Stimulated activated CD8-positive, alpha-beta memory T cell treated with anti-CD3 and anti-CD28 coated beads, Interleukin-15, amount 100 ng/mL, for 24 hours (primary cell): ENCODE results near the gene KCND1.

Experiments used
- DNase-seq: peaks from one replicate; pipeline ENCODE4 v3.0.0-alpha.2; 2020; ENCODE audit warnings: low read depth

KCND1 gene

DNA sequence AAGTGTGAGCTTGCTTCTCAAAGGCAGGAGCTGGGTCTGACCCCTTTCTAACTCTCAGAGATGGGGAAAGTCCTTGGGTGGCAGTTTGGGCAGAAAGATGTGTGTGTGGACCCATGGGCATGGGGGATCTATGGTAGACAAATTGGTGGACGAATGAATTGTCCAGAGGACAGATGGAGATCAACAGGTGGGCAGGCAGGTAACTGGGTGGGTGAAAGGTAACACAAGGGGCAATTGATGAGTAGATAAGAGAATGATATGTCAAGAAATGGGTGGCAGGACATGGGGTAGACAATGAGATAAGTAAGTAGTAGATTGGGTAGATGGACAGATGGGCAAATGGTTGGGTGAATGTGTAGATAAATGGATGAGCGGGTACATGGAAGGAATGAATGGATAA, 2.9 kb upstream of the KCND1 start:
- DNase-seq: no peak

DNA sequence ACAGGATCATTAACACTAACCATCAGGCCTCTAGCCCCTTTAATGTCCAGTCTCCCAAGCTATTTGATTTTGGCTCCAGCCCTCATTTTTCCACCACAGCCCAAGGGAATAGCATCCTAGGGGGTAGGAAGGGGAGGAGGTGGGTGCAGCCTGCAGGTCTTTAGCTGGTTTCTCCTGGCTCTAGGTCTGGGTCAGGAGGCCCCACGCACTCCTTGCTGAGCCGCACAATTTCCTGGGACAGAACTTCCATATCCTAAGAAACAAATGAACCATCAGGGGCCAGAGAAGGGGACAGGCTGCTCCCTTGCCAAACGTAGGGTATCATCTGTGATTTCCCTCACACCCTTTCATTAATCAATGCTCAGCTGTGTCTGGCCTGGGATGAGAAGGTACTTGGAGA, 2.4 kb upstream of the KCND1 start:
- no peak for DNase-seq

DNA sequence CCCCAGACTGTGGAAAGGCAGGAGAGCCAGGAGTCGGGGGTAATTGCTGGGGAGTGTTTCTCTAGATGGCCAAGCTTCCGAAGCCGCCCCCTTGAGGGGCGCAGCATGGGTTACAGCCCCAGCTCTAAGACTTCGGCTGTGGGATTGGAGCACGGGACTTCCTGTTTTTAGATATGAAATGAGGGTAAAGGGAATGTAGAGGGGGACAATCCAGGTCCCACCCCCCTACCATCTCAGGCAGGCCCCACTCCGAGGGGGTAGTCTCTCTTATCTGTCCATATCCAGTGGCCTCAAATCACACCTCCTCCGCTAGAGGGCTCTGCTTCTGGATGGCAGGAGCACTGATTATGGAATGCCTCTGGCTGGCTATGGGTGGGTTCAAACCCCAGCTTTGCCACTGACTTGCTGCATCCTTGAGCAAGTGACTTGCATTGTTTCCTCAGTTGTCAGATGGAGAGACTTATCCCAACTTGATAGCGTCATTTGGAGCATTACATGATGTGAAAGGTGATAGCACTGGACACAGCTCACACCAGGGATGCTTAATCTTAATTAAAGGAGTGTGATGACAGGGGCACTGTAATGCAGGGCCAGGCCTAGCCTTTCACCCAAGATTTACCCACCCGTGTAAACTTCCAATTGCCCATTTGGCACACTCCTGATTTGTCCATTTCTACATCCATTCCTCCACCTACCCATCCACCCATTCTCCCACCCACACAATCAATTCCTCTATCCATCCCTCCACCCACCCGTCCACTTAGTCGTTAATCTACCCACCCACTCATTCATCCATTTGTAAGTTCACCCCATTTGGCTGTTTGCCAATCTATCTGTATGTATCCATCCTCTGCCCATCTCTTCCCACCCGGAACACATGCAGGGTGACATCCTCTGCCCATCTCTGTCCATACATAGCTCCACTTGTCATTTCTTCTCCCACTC, 848 bp upstream of the KCND1 start:
- no peak for DNase-seq

DNA sequence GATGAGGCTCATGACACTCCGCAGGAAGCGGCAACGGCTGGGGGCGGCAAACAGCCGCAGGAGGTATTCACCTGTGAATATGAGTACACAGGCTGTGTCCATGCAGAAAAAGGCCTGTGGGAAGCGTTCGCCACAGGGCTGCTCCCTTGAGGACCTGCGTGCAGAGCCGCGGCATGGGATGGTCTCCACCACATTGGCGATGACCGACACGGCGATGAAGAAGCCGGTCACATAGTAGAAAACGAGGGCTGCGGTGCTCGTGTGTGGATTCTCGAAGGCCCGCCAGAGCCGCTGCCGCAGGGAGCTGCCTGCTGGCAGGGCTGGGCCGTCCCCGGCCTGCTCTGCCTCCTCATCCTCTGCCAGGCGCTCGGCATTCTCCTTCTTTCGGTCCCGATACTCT, 2.2 kb downstream of the KCND1 start:
- DNase-seq: no peak

DNA sequence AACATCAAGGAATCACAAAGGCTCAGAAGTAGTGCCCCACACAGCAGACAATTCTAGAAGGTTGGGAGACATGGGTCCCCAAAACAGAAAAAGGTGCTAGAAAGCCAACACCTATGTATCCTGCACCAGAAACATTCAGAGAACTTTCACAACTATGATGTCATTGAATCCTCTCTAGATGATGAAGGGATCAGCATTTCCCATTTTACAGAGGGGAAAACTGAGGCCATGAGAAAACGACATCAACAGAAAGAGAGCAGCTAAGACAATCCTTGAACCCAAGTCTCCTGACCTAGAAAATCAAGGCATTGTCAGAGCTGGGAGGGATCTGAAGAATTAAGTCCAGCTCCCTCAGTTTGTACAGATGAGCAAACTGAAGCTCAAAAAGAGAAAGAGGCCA, 3.3 kb downstream of the KCND1 start:
- DNase-seq: no peak

DNA sequence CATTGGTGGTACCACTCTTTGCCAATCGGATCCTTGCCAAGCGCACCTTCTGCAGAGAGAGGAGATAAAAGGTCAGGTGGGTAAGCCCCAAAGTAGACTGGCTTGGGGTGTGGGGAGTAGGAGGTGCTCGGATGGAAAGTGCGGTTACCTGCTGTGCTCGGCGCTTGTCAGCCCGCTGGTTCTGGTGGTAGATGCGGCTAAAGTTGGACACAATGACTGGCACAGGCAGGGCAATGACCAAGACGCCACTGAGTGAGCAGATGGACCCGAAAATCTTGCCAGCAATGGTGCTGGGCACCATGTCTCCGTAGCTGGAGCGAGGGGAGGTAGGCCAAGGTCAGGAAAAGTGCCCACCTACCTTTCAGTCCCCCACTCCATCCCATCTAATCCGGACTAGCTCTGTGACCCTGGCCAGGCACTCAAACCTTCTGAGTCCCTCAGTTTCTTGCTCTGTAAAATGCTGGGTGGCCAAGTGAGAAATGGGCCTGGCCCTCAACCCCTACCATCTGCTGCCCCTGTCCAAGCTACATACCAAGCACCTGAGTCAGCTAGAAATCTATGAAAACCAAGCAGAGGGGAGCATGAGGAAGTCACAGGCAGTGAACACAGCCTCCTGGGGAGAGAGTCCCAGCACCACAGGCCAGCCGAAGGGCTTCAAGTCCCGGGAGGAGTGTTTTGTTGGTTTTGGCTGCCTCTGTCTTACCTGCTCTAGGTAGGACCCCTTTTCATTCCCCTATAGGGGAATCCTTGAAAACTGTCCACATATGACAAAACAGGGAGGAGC, 4.7 kb downstream of the KCND1 start:
- no peak for DNase-seq

DNA sequence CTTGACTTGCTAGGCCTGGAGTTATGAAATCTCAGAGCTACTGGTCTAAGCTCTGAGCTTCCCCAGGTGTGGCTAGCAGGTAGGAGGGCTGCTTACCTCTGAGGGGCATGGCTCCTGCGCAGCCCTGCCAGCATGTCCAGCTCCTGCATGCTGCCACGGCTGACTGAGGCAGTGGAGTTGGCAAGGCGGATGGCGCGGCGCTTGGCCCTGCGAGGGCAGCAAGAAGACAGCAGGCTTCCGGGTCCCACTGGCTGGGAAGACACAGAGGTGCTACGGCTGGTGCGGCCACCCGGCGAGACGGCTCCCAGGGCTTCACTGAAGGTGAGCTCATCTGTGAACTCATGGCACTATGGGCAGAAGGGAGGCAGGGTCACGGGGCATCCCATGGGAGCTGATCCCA, 5.7 kb downstream of the KCND1 start:
- no peak for DNase-seq

DNA sequence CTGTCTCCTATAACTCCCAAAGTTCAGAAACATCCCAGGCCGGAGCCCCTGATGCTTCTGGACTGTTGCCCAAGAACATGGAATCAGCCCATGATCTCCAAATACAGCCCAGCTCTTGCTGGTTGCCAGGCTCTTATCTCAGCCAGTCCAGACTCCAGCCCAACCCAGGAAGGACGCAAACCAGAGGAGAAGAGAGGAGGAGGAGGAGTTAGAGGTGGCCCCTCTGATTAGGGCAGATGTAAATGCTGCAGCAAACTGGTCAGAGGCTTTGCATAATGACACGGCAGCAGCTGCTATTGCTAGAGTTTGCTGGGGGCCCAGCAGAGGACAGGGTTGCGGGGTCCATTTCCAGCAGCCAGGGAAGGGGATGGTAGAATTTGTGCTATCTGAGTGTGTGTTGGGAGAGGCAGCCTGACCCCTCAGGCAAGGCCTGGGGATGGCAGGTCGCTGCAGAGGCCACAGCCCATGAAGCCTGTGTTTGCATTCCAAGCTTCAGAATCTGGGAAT, 10.0 kb downstream of the KCND1 start:
- no peak for DNase-seq

DNA sequence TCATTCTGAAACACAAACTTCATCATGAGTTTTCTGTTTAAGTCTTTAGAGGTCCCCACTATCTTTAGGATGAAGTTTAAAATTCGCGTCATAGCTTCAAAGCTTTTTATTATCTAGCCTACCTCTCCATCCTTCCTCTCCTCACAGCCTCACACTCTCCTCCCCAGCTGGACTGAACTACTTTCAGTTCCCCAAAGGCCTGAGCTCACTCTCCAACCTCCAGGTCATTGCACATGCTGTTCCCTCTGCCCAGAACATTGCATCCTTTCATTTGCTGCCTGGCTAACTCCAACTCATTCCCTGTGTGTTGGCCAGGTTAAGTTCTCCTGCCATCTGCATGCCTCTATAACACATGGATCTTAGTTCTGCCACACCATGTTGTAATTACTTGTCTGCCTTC, 11.4 kb downstream of the KCND1 start:
- DNase-seq: no peak

DNA sequence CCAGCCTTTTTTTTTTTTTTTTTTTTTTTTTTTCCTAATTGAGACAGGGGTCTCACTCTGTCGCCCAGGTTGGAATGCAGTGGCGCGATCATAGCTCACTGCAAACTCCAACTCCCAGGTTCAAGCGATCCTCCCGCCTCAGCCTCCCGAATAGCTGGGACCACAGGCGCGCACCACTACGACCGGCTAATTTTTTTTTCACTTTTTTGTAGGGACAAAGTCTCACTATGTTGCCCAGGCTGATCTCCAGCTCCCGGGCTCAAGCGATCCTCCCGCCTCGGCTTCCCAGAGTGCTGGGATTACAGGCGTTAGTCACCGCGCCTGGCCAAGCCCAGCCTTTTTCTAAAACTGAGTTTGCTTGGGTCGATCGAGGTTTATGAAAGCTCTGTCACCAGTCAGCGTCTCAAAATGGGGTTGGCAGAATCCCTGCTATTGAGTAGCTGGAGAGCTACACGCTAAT, 13.0 kb downstream of the KCND1 start:
- no peak for DNase-seq

DNA sequence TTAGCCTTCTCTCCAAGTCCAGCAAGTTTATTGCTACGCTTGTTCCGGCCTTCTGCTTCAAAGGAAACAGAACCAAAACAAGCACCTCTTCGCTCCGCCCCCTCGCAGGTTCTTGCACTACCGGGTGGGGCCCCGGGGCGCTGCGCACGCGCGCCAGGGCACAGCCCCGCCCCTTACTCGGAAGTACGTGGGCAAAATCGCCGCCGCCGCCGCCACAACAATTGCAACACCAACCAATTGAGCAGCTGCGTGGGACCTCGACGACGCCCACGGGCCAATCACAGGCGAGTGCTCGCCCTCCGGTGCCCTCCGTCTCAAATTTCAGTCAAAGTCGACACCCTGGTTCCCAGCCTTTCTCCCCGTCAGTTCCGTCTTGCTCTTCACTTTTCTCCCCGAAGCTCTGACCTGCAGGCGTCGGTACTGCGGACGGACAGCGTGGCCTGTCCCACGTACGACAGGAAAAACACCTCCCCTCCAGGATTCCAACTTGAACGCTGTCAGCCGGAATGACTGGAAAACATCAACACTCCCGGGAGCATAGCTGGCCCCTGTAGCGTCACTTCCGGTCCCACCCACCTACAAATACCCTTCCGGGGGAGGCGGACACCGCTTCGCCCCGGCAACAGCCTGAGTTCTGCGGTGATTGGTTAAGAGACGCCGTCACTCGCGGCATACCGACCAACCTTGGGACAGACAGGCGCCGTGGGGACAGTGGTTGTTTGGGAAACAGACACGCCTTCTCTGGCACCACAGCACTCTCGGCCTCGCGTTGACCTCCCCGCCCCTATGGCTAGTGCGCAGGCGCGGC, 13.6 kb downstream of the KCND1 start:
- DNase-seq: peak; percentile 60

DNA sequence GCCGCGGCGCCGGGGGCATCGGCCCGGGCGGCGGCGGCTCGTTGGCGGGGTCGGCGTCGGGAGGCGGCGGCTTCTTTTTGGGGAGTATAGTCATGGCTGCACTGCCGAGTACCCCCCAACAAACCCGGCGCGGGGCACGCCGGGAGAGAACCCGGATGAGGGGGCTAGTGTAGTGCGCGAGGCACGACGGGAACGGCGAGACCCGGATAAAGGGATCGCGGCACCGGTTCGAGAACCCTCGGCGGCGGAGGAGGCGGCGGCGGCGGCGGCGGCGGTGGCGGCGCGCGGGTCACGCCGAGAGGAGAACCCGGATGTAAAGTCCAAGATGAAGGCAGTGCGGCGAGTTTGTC, 14.2 kb downstream of the KCND1 start, which contains the start of gene OTUD5:
Gene OTUD5, minus strand, starts transcription at position 131 of the 350 bp plus-strand sequence. Its CDS starts 37 bp downstream, at position 94.
- DNase-seq: peak; percentile 44

DNA sequence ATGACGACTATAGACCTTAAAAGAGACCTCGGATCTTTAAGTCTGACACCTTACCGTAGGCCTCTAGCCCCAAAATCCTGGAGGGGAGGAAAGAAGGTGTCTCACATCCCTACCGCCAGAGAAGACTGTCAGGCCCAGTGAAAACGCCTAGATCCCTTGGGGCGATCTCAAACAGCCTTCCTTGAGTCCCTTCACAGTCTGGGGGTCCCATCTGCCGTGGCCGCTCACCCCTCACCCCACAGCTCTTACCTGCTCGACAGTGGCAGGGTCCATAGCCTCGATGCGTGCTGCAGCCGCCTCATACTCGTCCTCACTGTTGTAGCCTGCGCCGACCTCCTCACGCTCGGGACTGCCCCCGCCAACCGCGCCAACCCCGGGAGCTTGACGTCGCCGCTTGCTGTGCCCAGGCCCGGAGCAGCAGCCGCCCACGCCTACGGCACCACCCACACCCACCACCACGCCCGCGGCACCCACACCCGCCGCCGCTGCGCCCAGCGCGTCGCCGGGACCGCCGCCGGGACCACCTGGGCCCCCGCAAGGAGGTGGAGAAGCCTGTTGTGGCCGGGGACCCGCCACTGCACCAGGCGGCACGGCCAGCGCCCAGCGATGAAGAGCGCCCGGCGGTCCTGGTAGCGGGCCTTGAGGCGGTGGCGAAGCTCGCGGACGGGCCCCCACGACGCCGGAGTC, 14.8 kb downstream of the KCND1 start:
- no peak for DNase-seq

DNA sequence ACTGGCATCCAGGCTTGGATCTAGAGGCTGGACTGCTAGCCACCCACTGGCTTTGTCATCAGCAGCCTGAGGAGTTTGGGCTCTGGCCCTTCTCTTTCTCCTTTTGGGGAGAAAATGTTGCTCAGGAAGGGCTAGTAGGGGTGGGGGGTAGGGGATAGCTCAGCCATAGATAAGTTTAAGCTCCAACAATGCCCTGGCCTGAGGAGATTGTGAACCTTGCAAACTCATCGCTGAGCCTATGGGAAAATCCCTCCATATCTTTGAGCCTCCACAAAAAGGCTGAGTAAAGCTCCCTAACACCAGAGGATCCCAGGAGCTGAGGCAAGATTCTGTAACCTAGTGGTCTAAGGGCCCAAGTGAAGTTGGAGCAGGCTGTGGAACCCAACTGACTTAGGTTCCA, 23.1 kb downstream of the KCND1 start:
- DNase-seq: no peak

DNA sequence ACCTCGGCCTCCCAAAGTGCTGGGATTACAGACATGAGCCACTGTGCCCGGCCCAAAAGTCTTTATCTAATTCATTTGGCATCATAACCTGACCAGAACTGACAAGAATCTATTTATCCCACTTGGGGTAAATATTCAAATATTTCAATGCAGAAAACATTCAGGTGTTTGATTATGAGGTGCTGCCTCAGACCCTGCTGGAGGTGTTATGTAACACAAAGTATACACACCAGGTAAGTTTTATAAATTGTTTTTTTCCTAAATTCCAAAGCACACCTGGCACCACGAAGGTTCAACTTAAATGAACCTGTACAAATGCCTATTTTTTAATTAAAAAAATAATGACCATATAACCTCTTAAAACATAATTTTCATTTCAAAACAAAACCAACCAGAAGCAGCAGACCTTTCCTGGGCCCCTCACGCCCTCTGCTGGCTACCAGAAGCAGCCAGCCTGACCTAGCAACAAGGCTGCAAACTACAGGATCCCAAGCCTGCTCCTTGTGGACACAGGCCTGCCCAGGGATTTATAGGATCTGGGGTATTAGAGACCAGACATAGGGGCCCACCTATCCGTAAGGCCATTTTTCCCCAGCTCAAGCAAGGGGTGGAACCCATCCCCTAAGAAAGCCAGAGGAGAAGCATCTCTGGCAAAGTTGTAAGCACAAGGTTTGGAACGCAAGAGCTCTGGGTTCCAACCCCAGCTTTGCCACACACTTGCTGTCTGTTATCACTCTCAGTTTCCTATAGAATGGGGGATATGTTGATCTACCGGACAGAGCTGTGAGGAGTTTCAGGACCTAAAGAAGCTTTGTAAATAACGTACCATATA, 25.9 kb downstream of the KCND1 start:
- no peak for DNase-seq

DNA sequence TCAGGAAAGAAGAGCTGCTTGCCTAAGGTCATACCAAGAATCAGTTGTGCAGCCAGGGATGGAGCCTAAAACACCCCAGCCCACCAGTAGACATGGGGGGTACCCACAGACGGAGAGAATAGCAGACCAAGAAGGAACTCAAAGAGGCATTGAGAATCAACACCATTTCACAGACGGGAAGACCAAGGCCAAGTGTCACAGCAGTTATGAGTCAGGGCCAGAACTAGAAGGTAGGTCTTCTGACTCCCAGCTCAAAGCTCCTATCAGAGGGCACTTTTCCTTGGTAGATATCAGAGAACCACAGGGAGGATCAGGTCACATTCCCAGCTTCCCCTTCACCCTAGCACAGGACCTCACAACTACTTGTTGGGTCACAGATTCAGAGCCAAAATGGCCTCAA, 28.7 kb downstream of the KCND1 start:
- DNase-seq: no peak

DNA sequence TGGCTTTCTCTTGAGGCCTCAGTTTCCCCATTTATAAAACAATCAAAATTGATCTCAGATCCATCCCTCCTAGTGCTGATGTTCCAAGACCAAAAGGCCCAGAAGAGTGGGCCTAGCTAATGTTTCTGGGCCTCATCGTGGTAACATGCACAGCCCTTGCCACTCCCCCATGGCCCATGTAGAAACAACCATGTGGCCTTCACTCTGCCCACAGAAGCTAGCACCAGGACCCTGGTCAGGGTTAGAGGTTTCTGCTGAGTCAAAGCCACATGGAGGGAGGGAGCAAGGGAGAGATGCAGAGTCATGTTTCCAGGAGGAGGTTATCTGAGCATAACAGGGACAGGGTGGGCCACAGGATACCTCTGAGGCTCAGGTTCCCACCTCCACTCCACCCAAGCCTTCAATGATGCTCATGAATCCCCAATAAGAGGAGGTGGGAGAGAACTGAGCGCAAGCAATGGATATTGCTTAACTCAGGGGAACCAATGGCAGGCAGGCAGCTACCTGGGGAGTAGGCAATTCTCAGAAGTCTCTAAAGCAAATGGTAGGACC, 31.2 kb downstream of the KCND1 start:
- no peak for DNase-seq

DNA sequence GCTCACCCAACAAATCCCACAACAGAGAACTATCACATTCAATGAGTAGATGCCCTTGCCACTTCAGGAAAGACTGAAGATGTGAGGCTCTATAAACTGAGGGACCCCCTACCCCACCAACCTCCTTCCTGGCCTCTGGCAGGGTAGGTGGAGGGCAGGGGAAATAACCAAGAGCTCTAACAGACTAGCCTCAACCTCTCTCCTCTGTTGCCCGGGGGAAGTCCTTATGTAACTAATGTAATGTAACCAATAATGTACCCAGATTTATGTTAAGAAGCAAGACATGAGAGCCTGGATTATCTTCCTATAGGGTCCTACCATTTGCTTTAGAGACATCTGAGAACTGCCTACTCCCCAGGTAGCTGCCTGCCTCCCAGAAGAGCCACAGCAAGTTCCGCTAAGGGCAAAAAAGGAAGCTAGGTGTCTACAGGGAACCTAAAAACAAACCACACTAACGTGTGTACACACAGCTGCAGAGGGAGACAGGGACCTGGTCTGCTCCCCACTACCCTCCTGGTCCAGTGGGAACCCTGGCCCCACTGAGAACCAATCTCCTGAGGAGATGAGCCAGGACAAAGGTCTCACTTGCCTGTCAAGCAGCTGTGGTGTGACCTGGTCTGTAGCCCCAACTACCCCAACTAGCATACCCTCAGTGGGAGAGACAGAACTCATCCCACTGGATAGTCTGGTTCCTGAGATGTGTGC, 32.0 kb downstream of the KCND1 start:
- no peak for DNase-seq

DNA sequence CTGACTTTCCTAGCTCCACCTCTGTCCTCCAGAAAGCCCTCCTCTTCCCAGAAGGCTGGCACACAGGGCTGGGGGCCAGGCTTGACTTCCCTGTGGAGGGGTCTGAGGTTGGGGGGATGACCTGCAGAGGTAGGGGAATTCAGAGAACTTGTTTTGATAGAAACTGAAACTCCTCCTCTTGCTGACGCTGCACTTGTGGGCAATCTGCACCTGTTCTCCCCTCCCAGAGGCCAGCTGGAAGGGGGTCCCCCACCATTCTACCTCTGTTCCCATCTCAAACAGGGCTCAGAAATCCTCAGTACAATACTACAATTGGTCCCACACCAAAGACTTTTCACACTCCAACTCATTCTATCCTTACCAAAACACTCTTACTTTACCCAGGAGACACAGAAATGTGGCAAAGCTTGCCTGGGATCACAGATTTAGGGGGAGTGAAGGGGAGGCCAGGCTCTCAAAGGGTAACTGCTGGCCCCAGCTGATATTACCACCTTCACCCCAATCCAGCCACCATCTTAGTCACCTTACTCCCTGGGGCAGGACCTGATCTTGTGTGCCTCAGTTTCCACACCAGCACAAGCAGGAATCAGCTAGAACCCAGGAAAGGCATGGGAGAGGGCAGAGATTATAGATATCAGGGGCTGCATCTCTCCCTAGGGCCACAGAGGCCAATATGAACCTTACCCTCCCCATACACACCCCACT, 32.8 kb downstream of the KCND1 start:
- no peak for DNase-seq
